ENCODE measurements around the gene LUZP2.

The LUZP2 gene

DNA sequence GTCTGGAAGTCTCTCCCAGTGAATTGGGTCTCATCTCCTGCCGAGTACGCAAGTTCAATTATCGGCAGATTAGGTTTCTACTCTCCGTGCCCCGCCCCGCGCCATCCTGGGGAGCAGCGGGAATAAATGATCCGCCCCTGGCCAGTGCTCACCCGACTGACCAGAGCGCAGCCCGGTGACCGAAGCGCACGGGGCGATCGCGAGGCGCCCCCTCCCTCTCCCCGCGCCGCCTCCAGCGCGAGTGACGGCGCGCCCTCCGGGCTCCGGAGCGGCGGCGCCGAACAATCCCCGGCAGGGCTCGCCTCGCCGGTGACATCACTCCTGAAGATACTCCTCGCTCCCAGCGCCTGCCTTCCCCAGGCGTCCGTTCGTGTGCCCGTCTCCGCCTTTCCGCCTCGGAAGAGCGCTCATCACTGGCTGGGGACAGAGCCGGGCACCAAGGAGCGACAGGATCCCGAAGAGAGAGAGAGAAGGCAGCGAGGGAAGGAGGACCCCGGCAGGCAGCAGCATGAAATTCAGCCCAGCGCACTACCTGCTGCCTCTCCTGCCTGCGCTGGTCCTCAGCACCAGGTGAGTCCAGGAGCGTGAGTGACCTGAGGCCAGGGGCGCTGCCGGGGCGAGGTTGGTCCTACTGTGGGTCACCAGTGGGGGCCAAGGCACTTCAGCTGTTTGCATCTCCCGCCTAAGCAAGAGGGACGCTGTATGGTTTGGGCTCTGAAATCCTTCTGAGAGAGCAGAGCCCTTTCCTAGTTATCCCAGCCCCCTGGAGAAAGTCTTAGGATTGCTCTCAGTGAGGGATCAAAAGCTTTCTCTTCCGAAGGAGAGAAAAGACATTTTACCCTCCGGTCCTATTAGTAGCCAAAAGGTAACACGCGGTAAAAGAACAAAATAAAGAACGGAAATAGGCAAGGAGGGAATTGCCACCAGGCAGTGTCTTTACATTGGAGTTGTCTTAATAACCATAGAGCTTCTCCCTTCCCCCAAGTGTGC lies at the start of gene LUZP2:
TSS of gene LUZP2 (plus strand) at position 318 of the 990 bp plus-strand sequence.
- no peak for DNase-seq (ENCODE audit: low read depth)

- DNase-seq (ENCODE audit: low read depth): no peak
Observed at GRCh38 chr11:24453129-24453718, 43.6 kb upstream of the LUZP2 start.

- DNase-seq (ENCODE audit: low read depth): no peak
Observed at GRCh38 chr11:24457985-24458384, 38.9 kb upstream of the LUZP2 start.

GRCh38 chr11:24470431-24470830 lies 26.4 kb upstream of the LUZP2 start:
- DNase-seq (ENCODE audit: low read depth): no peak

GRCh38 chr11:24471084-24471483 lies 25.8 kb upstream of the LUZP2 start:
- no peak for DNase-seq (ENCODE audit: low read depth)

GRCh38 chr11:24478718-24479117 lies 18.1 kb upstream of the LUZP2 start:
- DNase-seq (ENCODE audit: low read depth): no peak

DNA sequence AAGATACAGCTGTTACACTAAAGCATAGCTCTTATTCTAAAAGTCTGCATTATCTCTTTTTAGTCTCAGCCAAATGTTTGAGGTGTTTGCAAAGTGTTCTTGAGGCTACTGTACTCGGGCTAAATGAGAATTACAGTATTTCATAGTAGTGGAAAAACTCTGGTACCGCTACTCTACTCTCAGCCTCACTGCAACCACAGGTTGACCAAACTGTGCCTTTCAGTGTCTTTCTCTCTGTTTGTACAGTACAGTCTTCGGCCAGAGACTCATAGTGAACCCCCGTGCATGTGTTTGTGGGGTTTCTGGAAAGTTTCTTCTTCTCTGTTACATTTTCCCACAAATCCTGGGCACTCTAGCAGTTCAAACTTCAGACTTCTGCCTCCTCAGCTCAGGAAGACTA lies 7.4 kb upstream of the LUZP2 start:
- DNase-seq (ENCODE audit: low read depth): no peak

GRCh38 chr11:24496386-24496735 lies 492 bp upstream of the LUZP2 start:
- no peak for DNase-seq (ENCODE audit: low read depth)

- no peak for DNase-seq (ENCODE audit: low read depth)
Observed at GRCh38 chr11:24497831-24498230, 978 bp downstream of the LUZP2 start.

DNA sequence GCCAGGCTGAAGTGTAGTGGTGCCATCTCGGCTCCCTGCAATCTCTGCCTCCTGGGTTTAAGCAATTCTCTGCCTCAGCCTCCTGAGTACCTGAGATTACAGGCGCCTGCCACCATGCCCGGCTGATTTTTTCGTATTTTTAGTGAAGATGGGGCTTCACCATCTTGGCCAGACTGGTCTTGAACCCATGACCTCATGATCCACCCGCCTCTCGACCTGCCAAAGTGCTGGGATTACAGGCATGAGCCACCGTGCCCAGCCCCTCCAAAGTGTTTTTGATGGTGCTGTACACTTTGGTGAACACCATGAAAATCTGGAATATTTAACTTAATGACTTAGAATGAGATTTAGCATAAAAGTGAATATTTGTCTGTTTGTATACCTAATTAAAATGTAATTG lies 5.6 kb downstream of the LUZP2 start:
- no peak for DNase-seq (ENCODE audit: low read depth)

DNA sequence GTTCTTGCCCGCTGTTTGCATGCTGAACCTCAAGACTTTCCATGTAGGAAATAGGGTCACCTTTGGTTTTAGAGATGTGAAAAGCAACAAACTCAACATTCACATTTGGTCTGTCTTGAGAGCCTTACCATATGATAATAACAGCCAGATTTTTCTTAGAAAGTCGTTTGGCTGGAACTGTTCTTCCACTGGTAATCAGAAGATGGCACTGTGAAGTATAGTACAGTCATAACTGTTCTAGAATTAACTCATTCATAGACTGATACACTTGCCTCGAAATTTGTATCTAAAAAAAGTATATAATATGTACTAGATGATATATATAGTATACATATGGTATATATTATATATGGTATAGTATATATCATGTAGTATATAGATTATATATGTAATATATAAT lies 12.3 kb downstream of the LUZP2 start:
- DNase-seq (ENCODE audit: low read depth): no peak

DNA sequence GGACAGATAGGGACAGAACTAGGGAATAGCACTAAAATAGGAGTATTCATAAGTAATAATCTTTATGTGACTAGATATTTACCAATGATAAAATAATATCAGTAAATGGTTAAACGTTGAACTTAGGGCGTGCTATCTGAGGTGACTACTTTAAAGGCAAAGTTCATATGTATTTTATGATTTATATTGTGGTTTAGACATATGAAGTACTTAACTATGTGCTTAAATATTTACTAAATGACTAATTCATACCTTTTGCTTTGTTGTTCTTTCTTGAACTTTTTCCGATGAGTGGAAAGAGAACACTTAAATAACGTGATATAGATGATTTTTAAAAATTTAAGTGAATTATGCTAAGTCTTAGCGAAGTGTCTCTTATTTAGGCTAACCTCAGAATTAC lies 14.7 kb downstream of the LUZP2 start:
- DNase-seq (ENCODE audit: low read depth): no peak

- no peak for DNase-seq (ENCODE audit: low read depth)
Observed at GRCh38 chr11:24513479-24514218, 16.8 kb downstream of the LUZP2 start.

GRCh38 chr11:24514219-24514594 lies 17.4 kb downstream of the LUZP2 start:
- DNase-seq (ENCODE audit: low read depth): no peak

- no peak for DNase-seq (ENCODE audit: low read depth)
Observed at GRCh38 chr11:24515632-24516031, 18.8 kb downstream of the LUZP2 start.

DNA sequence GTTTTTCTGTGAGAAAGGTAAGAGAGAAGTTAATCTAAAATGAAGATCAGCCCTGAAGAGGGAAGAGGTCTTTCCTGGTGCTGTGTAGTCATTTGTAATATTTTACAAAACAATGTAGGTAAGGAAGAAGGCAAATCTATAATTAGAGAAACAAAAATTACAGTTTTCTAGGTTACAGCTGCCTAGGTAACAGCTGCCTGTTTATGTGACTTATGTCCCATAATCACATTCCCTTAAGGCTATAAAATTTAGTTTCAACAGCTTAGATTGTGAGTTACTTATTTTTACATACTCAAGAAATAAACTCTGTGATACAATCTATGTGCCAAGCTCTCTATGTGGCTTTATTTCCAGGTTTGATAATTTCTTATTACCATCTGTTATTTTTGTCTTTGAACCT lies 19.8 kb downstream of the LUZP2 start:
- DNase-seq (ENCODE audit: low read depth): no peak

DNA sequence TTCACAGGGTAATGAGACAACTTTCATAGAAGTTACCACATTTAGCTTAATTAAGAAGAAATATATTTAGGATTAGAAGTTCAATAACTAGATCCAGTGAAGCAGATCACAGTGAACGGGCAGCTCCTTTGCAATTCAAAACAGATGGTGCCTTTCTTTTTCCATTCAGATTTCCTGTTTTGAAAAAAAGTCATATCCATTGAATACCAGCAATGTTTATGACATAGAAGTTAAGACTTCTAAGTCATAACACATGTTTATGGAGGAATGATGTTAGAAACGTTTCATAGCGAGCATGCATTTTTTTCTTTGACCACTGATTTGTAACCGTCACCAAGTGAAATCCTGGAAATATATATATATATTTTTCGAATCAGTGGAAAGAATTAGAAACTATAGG lies 24.7 kb downstream of the LUZP2 start:
- no peak for DNase-seq (ENCODE audit: low read depth)

GRCh38 chr11:24524156-24524555 lies 27.3 kb downstream of the LUZP2 start:
- no peak for DNase-seq (ENCODE audit: low read depth)

DNA sequence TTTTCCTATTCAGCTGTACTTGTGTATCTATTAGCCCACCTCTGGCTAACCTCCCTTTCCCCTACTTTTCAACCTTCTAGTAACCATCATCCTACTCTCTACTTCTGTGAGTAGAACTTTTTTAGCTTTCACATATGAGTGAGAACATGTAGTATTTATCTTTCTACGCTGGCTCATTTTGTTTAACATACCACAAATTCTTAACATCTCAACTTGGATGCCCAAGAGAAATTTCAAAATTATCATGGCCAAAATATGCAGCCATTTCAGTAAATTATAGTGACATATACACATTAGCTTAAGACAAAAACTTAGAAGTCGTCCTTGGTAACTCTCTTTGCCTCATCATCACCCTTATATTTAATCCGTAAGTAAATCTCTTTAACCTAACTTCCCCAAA lies 34.7 kb downstream of the LUZP2 start:
- no peak for DNase-seq (ENCODE audit: low read depth)

GRCh38 chr11:24543771-24544170 lies 46.9 kb downstream of the LUZP2 start:
- DNase-seq (ENCODE audit: low read depth): no peak

DNA sequence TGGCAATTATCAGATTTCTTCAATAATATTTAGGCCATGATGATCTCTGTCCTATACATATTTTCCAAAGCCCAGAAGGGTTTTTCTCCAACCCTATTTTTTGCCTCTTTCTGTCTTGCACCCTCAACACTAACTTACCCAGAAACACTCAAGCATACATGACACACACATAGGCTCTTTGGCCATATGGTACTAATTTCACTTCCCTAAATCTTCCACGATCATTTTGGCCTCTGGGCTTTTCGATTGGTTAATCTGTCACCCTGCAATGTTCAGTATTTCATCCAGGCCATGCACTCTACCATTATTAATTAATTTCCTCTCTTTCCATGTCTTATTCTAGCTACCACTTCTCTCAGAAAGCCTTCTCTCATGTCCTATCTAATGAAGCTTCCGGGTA lies 59.8 kb downstream of the LUZP2 start:
- no peak for DNase-seq (ENCODE audit: low read depth)

GRCh38 chr11:24559315-24559714 lies 62.5 kb downstream of the LUZP2 start:
- no peak for DNase-seq (ENCODE audit: low read depth)

- DNase-seq (ENCODE audit: low read depth): no peak
Observed at GRCh38 chr11:24560324-24560723, 63.5 kb downstream of the LUZP2 start.
